GM23338 (cell line): ENCODE measurements around the gene ATOSA. TPM values are rescaled to one million over a fixed set of nuclear protein-coding genes. Genes with fewer than 3 reads are reported as not detected.

ENCODE experiments used
- ATAC-seq: fragments of 200-7000 bp; cut with Tn5 transposase; 3 replicates; pipeline ENCODE4 v1.9.1; 2020
- DNase-seq: peaks from one replicate; pipeline ENCODE4 v3.0.0-alpha.2; 2015; ENCODE audit warnings: low spot score
- H2AFZ ChIP-seq: fragments of 200-600 bp; sonication (generic); 2 replicates; pipeline ENCODE4 v1.8.0; 2016; ENCODE audit warnings: antibody characterized with exemption, mild to moderate bottlenecking, moderate library complexity
- H3F3A ChIP-seq: fragments of 200-600 bp; sonication (generic); replicated peaks from 2 replicates; pipeline ENCODE4 v1.8.0; 2017; ENCODE audit warnings: antibody characterized with exemption, mixed run types, low read depth
- H3K27ac ChIP-seq: fragments of 200-600 bp; sonication (generic); 2 replicates; pipeline ENCODE4 v1.6.1; 2016; ENCODE audit warnings: low read depth
- H3K27me3 ChIP-seq: fragments of 200-600 bp; sonication (generic); 2 replicates; pipeline ENCODE4 v1.8.0; 2016; ENCODE audit warnings: mild to moderate bottlenecking, mixed run types, moderate library complexity; ENCODE audit not compliant: insufficient read depth
- H3K36me3 ChIP-seq: fragments of 200-600 bp; sonication (generic); 2 replicates; pipeline ENCODE4 v1.8.0; 2016; ENCODE audit warnings: mild to moderate bottlenecking; ENCODE audit not compliant: insufficient read depth
- H3K4me1 ChIP-seq: fragments of 200-600 bp; sonication (generic); 2 replicates; pipeline ENCODE4 v1.8.0; 2016; ENCODE audit warnings: mild to moderate bottlenecking, moderate library complexity; ENCODE audit not compliant: insufficient read depth
- H3K4me2 ChIP-seq: fragments of 200-600 bp; sonication (generic); 2 replicates; pipeline ENCODE4 v1.7.1; 2017; ENCODE audit warnings: mixed run types
- H3K4me3 ChIP-seq: fragments of 200-600 bp; sonication (generic); 2 replicates; pipeline ENCODE4 v1.6.1; 2016; ENCODE audit warnings: mixed run types
- H3K79me2 ChIP-seq: fragments of 200-600 bp; sonication (generic); replicated peaks from 2 replicates; pipeline ENCODE4 v1.8.0; 2017; ENCODE audit warnings: mild to moderate bottlenecking; ENCODE audit not compliant: insufficient read depth
- H3K9me2 ChIP-seq: fragments of 200-600 bp; sonication (generic); 2 replicates; pipeline ENCODE4 v1.8.0; 2017; ENCODE audit not compliant: insufficient read depth
- H4K20me1 ChIP-seq: fragments of 200-600 bp; sonication (generic); replicated peaks from 2 replicates; pipeline ENCODE4 v1.8.0; 2017; ENCODE audit warnings: mild to moderate bottlenecking; ENCODE audit not compliant: insufficient read depth
- H3K27ac Mint-ChIP-seq: 2 replicates; pipeline ENCODE4 v1.8.0; 2020; ENCODE audit warnings: inconsistent platforms, mild to moderate bottlenecking, moderate library complexity, mixed read lengths
- H3K27me3 Mint-ChIP-seq: 3 replicates; pipeline ENCODE4 v1.8.0; 2022; ENCODE audit warnings: low read depth, mild to moderate bottlenecking, moderate library complexity, mixed read lengths, inconsistent platforms; ENCODE audit not compliant: insufficient read depth, poor library complexity
- H3K36me3 Mint-ChIP-seq: 3 replicates; pipeline ENCODE4 v1.8.0; 2021; ENCODE audit warnings: low read depth, mild to moderate bottlenecking, inconsistent platforms, moderate library complexity, mixed read lengths
- H3K4me1 Mint-ChIP-seq: 3 replicates; pipeline ENCODE4 v1.8.0; 2020; ENCODE audit warnings: mild to moderate bottlenecking, inconsistent platforms, mixed read lengths
- H3K4me3 Mint-ChIP-seq: 3 replicates; pipeline ENCODE4 v1.8.0; 2021; ENCODE audit warnings: moderate library complexity, mild to moderate bottlenecking, inconsistent platforms, mixed read lengths
- H3K9me3 Mint-ChIP-seq: 3 replicates; pipeline ENCODE4 v1.8.0; 2020; ENCODE audit warnings: moderate library complexity, mild to moderate bottlenecking, inconsistent platforms, mixed read lengths
- CREB1 ChIP-seq: fragments of 250-450 bp; sonication (Bioruptor Pico); IDR thresholded peaks from 2 replicates; pipeline ENCODE4 v1.5.0; 2020; ENCODE audit warnings: low read depth, mild to moderate bottlenecking, moderate library complexity
- EZH2phosphoT487 ChIP-seq: fragments of 200-600 bp; sonication (generic); IDR thresholded peaks from one replicate; pipeline ENCODE4 v1.8.1; 2018; ENCODE audit warnings: antibody characterized with exemption; ENCODE audit not compliant: unreplicated experiment
- STAT1 ChIP-seq: IDR thresholded peaks from one replicate; pipeline ENCODE4 v1.6.1; 2016; ENCODE audit warnings: antibody characterized with exemption; ENCODE audit not compliant: unreplicated experiment
- ZNF331 ChIP-seq: fragments of 250-450 bp; sonication (Bioruptor Pico); IDR thresholded peaks from 2 replicates; pipeline ENCODE4 v1.5.0; 2020; ENCODE audit warnings: low read depth, mild to moderate bottlenecking, moderate library complexity
- polyA plus RNA-seq: library from polyadenylated mRNA; unstranded; fragments of >200 nt; fragmentation: Nextera tagmentation; extraction: Ambion mirVana; gene quantifications from 2 replicates; pipeline ENCODE4 v1.2.1, GENCODE V29; 2016
- total RNA-seq: library from RNA; depleted of rRNA; stranded (reverse); fragments of >200 nt; shearing (Covaris generic); gene quantifications from 2 replicates; pipeline ENCODE4 v1.2.3, GENCODE V29; 2014
- TF ChIP-seq, protein P1 (sequence below): IDR thresholded peaks from one replicate; pipeline ENCODE4 v1.6.1; 2018; ENCODE audit warnings: antibody characterized with exemption; ENCODE audit not compliant: unreplicated experiment
- TF ChIP-seq, protein P2 (sequence below): fragments of 250-450 bp; sonication (Bioruptor Pico); IDR thresholded peaks from 2 replicates; pipeline ENCODE4 v1.5.0; 2020; ENCODE audit warnings: mild to moderate bottlenecking, moderate library complexity
- TF ChIP-seq, protein P3 (sequence below), 2 experiments: fragments of 200-600 bp in 1 of 2; sonication (generic) in 1 of 2; conservative IDR thresholded peaks; 2 replicates each; pipeline versions ENCODE4 v1.5.1 to v1.6.1; 2016 to 2017; ENCODE audit warnings: antibody characterized with exemption in 2 of 2, low read depth in 2 of 2, mild to moderate bottlenecking in 2 of 2, moderate library complexity in 1 of 2

Gene ATOSA
- total and polyA plus RNA-seq, 2 experiments from 2014 or later = 6.2 to 14.0 TPM

DNA sequence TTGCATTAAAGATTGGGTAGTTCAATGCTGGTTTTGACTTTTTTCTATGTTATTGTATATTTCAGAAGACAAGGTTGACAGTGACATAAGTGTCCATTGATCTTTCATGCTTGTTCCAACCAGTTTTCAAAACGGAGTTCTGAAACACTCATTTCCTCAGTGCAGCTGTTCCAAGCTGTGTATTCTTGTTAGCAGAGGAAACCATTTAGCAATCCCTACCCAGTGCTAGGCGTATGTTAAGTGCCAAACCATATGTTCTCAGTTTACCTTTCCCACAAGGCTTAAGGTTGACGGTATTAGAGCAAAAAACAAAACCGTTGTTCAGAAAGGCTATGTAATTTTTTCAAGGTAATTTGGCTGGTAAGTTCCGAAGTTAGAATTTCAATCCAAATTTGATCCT is 9.1 kb downstream of the ATOSA start:
- Mint-ChIP-seq H3K4me1 (peaks cover 7% of the 10 kb centered on the region; the same call in 2 of the 3 replicates), H3K4me3 (no peak overlapping the region), H3K9me3 (no peaks in the 10 kb centered on the region), H3K27ac (no peak overlapping the region), H3K27me3 (no peaks in the 10 kb centered on the region), H3K36me3 (no peaks in the 10 kb centered on the region)
- no peak for DNase-seq
- H3K4me3 ChIP-seq = no peak overlapping the region
- H3K9me2 ChIP-seq = no peaks in the 10 kb centered on the region
- no peaks in the 10 kb centered on the region for H3K79me2 ChIP-seq
- H4K20me1 ChIP-seq = 0 out of 2 replicates have a peak, but pooled peaks cover 3% of the 10 kb centered on the region
- no peaks in the 10 kb centered on the region for H3K36me3 ChIP-seq
- TF ChIP-seq CREB1 (no peak), ZNF331 (CRISPR knock-in tag) (no peak), STAT1 (no peak), EZH2phosphoT487 (no peak)
- TF ChIP-seq, protein P1, sequence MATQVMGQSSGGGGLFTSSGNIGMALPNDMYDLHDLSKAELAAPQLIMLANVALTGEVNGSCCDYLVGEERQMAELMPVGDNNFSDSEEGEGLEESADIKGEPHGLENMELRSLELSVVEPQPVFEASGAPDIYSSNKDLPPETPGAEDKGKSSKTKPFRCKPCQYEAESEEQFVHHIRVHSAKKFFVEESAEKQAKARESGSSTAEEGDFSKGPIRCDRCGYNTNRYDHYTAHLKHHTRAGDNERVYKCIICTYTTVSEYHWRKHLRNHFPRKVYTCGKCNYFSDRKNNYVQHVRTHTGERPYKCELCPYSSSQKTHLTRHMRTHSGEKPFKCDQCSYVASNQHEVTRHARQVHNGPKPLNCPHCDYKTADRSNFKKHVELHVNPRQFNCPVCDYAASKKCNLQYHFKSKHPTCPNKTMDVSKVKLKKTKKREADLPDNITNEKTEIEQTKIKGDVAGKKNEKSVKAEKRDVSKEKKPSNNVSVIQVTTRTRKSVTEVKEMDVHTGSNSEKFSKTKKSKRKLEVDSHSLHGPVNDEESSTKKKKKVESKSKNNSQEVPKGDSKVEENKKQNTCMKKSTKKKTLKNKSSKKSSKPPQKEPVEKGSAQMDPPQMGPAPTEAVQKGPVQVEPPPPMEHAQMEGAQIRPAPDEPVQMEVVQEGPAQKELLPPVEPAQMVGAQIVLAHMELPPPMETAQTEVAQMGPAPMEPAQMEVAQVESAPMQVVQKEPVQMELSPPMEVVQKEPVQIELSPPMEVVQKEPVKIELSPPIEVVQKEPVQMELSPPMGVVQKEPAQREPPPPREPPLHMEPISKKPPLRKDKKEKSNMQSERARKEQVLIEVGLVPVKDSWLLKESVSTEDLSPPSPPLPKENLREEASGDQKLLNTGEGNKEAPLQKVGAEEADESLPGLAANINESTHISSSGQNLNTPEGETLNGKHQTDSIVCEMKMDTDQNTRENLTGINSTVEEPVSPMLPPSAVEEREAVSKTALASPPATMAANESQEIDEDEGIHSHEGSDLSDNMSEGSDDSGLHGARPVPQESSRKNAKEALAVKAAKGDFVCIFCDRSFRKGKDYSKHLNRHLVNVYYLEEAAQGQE = no peak
- TF ChIP-seq, protein P2, sequence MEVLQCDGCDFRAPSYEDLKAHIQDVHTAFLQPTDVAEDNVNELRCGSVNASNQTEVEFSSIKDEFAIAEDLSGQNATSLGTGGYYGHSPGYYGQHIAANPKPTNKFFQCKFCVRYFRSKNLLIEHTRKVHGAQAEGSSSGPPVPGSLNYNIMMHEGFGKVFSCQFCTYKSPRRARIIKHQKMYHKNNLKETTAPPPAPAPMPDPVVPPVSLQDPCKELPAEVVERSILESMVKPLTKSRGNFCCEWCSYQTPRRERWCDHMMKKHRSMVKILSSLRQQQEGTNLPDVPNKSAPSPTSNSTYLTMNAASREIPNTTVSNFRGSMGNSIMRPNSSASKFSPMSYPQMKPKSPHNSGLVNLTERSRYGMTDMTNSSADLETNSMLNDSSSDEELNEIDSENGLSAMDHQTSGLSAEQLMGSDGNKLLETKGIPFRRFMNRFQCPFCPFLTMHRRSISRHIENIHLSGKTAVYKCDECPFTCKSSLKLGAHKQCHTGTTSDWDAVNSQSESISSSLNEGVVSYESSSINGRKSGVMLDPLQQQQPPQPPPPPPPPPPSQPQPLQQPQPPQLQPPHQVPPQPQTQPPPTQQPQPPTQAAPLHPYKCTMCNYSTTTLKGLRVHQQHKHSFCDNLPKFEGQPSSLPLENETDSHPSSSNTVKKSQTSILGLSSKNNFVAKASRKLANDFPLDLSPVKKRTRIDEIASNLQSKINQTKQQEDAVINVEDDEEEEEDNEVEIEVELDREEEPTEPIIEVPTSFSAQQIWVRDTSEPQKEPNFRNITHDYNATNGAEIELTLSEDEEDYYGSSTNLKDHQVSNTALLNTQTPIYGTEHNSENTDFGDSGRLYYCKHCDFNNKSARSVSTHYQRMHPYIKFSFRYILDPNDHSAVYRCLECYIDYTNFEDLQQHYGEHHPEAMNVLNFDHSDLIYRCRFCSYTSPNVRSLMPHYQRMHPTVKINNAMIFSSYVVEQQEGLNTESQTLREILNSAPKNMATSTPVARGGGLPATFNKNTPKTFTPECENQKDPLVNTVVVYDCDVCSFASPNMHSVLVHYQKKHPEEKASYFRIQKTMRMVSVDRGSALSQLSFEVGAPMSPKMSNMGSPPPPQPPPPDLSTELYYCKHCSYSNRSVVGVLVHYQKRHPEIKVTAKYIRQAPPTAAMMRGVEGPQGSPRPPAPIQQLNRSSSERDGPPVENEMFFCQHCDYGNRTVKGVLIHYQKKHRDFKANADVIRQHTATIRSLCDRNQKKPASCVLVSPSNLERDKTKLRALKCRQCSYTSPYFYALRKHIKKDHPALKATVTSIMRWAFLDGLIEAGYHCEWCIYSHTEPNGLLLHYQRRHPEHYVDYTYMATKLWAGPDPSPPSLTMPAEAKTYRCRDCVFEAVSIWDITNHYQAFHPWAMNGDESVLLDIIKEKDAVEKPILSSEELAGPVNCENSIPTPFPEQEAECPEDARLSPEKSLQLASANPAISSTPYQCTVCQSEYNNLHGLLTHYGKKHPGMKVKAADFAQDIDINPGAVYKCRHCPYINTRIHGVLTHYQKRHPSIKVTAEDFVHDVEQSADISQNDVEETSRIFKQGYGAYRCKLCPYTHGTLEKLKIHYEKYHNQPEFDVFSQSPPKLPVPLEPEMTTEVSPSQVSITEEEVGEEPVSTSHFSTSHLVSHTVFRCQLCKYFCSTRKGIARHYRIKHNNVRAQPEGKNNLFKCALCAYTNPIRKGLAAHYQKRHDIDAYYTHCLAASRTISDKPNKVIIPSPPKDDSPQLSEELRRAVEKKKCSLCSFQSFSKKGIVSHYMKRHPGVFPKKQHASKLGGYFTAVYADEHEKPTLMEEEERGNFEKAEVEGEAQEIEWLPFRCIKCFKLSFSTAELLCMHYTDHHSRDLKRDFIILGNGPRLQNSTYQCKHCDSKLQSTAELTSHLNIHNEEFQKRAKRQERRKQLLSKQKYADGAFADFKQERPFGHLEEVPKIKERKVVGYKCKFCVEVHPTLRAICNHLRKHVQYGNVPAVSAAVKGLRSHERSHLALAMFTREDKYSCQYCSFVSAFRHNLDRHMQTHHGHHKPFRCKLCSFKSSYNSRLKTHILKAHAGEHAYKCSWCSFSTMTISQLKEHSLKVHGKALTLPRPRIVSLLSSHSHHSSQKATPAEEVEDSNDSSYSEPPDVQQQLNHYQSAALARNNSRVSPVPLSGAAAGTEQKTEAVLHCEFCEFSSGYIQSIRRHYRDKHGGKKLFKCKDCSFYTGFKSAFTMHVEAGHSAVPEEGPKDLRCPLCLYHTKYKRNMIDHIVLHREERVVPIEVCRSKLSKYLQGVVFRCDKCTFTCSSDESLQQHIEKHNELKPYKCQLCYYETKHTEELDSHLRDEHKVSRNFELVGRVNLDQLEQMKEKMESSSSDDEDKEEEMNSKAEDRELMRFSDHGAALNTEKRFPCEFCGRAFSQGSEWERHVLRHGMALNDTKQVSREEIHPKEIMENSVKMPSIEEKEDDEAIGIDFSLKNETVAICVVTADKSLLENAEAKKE (CRISPR knock-in tag) = no peak
- TF ChIP-seq, protein P3, sequence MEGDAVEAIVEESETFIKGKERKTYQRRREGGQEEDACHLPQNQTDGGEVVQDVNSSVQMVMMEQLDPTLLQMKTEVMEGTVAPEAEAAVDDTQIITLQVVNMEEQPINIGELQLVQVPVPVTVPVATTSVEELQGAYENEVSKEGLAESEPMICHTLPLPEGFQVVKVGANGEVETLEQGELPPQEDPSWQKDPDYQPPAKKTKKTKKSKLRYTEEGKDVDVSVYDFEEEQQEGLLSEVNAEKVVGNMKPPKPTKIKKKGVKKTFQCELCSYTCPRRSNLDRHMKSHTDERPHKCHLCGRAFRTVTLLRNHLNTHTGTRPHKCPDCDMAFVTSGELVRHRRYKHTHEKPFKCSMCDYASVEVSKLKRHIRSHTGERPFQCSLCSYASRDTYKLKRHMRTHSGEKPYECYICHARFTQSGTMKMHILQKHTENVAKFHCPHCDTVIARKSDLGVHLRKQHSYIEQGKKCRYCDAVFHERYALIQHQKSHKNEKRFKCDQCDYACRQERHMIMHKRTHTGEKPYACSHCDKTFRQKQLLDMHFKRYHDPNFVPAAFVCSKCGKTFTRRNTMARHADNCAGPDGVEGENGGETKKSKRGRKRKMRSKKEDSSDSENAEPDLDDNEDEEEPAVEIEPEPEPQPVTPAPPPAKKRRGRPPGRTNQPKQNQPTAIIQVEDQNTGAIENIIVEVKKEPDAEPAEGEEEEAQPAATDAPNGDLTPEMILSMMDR (conservative IDR thresholded peaks at IDR 0.05; ENCODE audit: low read depth in 2 of 2) = no peak
- no peaks in the 10 kb centered on the region for H3K27me3 ChIP-seq
- no peak overlapping the region for H2AFZ ChIP-seq
- no peak for ATAC-seq
- H3K27ac ChIP-seq = no peak overlapping the region
- no peaks in the 10 kb centered on the region for H3F3A ChIP-seq
- H3K4me1 ChIP-seq = no peaks in the 10 kb centered on the region
- H3K4me2 ChIP-seq = no peak overlapping the region
